ENCODE results near the gene CDAN1.
A peak's percentile ranks its signal among the peaks of the same experiment; 100 is the strongest.
"Not testable (repeated sequence)": the region's sequence is repeated elsewhere in the genome, so short reads cannot be mapped to it uniquely, and the experiment has no call there.

CDAN1 gene, protein sequence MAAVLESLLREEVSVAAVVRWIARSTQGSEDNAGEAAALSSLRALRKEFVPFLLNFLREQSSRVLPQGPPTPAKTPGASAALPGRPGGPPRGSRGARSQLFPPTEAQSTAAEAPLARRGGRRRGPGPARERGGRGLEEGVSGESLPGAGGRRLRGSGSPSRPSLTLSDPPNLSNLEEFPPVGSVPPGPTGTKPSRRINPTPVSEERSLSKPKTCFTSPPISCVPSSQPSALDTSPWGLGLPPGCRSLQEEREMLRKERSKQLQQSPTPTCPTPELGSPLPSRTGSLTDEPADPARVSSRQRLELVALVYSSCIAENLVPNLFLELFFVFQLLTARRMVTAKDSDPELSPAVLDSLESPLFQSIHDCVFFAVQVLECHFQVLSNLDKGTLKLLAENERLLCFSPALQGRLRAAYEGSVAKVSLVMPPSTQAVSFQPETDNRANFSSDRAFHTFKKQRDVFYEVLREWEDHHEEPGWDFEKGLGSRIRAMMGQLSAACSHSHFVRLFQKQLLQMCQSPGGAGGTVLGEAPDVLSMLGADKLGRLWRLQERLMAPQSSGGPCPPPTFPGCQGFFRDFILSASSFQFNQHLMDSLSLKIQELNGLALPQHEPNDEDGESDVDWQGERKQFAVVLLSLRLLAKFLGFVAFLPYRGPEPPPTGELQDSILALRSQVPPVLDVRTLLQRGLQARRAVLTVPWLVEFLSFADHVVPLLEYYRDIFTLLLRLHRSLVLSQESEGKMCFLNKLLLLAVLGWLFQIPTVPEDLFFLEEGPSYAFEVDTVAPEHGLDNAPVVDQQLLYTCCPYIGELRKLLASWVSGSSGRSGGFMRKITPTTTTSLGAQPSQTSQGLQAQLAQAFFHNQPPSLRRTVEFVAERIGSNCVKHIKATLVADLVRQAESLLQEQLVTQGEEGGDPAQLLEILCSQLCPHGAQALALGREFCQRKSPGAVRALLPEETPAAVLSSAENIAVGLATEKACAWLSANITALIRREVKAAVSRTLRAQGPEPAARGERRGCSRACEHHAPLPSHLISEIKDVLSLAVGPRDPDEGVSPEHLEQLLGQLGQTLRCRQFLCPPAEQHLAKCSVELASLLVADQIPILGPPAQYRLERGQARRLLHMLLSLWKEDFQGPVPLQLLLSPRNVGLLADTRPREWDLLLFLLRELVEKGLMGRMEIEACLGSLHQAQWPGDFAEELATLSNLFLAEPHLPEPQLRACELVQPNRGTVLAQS

DNA sequence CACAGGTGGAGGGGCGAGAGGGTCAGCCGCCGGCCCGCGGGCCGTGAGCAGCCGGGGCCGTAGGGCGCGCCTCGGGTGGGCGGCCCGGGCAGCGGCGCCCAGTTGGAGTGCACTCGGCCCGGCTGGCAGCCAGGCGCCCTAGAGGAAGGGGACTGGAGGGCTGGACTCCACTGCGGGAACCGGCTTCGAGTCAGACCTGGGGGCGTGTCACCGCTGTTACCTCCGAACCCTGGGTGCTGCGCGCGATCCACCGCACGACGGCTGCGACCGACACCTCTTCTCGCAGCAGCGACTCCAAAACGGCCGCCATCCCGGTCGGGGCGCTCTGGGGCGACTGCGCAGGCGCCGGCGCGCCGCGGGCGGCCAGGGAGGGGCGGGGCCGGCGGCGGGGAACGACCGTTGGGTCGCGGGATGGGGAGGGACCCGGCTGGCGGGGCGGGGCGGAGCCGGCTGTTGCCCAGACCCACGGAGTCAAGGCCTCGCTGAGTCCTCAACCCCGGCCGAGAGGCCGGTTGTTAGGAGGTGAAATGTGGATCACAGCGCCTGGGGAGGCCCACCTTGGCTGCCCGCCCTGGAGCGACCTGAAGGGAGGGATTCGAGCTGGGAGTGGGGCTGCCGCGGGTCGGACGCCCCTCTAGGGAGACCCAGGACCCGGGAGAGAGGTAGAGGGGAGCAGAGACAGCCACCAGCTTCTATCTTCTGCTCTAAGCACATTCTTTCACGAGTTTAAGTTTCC is at the start of gene CDAN1:
CDAN1 (minus strand) TSS at position 336 of the 736 bp plus-strand sequence; CDS start at position 310, 26 bp downstream.
- DNase-seq (ENCODE audit: low read depth, low spot score) = peak; percentile 59

DNA sequence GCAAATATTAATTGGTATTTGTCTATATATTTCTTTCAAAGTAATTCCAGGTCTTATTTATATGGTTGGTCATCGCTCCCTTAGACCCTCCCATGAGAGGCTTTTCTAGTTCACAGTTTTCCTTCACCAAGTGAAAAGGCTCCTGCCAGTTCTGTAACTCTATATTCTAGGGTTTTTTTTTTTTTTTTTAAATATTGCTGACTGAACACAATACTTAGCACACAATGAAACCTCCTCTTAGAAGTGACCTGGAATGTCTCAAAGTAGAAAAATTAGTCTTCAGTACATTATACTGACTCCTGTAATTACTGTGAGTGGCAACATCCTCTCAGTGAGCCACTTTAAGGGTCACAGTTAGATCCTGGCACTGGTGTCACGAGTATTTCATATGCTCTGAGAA is 48.6 kb upstream of the CDAN1 start:
- no peak for DNase-seq (ENCODE audit: low read depth, low spot score)

DNA sequence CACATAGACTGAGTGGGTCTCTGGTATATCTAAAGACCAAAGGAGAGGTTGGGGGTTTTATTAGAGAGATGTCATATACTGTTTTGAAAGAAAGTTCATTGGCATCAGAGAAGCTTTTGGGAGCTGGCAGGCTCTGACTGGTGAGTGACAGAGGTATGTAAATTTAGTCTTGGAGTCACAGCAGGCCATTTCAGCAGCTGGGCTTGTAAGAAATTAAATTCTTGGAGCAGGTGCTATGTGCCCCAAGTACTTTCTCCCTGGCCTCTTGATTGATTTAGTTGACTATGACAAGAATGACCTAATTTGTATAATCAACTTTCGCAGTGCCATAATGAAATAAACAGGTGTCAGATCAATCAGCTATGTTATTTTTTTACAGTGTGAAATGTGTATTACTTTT is 47.8 kb upstream of the CDAN1 start:
- DNase-seq (ENCODE audit: low read depth, low spot score) = no peak

DNA sequence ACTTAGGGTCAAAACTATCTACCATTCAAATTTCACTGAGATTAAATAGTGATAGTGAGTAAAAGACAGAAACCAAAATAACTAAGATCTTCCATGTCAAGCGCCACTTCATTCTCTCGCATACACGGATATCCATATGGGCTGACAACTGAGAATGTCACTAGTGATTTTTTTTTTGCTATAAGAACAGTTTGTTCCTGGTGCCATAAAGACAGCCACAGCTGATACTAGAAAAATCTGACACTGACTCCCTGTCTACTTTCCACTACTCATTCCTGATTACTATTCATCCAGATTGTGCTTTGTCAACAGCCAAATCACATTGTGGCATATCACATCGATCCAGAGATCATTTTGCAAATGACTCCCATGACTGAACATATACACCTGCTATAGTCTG is 45.8 kb upstream of the CDAN1 start:
- DNase-seq (ENCODE audit: low read depth, low spot score) = no peak

DNA sequence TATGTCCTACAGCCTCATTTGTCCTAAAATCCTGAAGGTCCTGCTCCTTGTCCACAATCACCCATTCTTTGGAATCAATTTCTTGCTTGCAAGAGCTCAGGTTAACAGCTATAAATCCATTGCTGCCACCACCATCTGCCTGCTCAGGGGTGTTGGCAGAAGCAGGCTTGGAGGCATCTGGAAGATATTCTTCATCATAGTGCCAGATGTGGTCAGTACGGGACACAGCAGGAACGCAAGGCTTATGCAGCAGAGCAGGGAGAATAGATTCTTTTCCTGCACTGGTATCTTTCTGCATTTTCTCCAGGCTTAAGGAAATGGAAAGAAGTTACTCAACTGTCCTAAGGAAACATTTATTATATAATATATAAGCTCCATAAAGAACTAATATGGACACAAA is 38.5 kb upstream of the CDAN1 start:
- no peak for DNase-seq (ENCODE audit: low read depth, low spot score)

DNA sequence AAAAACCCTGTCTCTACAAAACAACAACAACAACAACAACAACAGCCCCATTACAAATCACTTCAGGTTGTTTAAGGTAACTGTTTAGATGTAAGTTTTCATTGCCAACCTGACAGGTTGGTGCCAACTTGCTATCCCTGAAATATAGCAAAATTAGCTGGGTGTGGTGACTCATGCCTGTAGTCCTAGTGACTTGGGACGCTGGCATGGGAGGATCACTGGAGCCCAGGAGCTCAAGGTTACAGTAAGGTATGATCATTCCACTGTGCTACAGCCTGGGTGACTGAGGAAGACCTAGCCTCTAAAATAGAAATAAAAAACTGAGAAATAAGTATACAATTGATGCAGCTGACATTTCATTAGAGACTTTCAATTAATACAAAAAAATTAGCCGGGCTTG is 36.0 kb upstream of the CDAN1 start:
- DNase-seq (ENCODE audit: low read depth, low spot score) = no peak

DNA sequence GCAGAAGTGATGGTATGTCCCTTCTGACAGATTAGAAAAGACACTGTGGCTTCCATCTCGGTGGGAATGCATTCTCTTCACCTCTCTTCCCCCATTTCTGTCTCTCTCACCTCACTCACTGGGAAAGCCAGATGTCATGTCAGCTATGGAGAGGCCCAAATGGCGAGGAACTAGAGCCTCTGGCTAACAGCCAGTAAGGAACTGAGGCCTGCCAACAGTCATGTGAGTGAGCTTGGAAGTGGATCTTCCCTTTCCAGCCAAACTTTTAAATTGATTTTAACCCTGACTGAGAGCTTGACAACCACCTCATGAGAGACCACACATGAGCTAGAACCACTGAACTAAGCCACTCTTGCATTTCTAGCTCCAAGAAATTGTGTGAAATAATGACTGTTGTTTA is 35.2 kb upstream of the CDAN1 start:
- DNase-seq (ENCODE audit: low read depth, low spot score) = no peak

DNA sequence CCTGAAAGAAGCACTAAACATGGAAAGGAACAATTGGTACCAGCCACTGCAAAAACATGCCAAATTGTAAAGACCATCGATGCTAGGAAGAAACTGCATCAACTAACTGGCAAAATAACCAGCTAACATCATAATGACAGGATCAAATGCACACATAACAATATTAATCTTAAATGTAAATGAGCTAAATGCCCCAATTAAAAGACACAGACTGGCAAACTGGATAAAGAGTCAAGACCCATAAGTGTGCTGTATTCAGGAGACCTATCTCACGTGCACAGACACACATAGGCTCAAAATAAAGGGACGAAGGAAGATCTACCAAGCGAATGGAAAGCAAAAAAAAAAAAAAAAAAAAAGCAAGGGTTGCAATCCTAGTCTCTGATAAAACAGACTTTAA is 29.2 kb upstream of the CDAN1 start:
- not testable (repeated sequence) for DNase-seq (ENCODE audit: low read depth, low spot score)

DNA sequence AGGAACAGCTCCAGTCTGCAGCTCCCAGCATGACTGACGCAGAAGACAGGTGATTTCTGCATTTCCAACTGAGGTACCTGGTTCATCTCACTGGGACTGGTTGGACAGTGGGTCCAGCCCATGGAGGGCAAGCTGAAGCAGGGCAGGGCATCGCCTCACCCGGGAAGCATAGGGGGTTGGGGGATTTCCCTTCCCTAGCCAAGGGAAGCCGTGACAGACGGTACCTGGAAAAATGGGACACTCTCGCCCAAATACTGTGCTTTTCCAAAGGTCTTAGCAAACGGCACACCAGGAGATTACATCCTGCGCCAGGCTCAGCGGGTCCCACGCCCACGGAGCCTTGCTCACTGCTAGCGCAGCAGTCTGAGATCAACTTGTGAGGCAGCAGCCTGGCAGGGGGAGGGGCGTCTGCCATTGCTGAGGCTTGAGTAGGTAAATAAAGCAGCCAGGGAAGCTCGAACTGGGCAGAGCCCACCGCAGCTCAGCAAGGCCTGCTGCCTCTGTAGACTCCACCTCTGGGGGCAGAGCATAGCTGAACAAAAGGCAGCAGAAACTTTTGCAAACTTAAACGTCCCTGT is 27.3 kb upstream of the CDAN1 start:
- DNase-seq (ENCODE audit: low read depth, low spot score) = not testable (repeated sequence)

DNA sequence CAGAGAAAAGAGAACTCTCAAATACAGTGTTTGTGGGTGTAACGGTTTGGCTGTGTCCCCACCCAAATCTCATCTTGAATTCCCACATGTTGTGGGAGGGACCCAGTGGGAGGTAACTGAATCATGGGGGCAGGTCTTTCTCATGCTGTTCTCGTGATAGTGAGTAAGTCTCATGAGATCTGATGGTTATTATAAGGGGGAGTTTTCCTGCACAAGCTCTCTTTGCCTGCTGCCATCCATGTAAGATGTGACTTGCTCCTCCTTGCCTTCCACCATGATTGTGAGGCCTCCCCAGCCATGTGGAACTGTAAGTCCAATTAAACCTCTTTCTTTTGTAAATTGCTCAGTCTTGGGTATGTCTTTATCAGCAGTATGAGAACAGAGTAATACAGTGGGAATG is 24.9 kb upstream of the CDAN1 start:
- DNase-seq (ENCODE audit: low read depth, low spot score) = not testable (repeated sequence)

DNA sequence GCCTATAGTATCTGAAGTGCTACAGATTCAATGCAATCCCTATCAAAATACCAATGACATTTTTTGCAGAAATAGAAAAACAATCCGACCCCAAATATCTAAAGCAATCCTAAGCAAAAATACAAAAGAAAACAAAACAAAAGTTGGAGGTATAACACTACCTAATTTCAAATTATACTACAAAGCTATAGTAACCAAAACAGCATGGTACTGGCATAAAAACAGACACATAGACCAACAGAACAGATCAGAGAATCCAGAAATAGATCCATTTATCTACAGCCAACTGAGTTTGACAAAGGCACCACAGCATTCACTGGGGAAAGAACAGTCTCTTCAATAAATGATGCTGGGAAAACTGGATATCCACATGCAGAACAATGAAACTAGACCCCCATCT is 23.8 kb upstream of the CDAN1 start:
- DNase-seq (ENCODE audit: low read depth, low spot score) = no peak

DNA sequence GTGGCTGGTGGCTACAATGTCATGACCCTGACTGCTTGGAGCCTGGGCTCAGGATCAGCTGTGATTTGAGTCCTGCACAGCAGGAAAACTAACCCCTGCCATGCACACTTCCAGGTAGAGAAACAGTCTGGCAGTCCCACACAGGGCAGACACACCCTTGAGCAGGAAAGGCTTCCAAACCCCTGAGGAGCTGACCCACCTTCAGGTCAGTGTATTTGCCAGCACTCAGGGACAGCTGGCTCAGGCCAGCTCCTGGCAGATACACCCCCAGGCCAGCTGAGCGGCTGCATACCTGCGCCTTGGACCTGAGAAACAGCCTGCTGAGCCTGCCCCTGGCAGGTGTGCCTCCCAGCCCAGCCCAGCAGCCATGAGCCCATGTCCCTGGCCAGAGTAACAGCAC is 22.2 kb upstream of the CDAN1 start:
- DNase-seq (ENCODE audit: low read depth, low spot score) = no peak

DNA sequence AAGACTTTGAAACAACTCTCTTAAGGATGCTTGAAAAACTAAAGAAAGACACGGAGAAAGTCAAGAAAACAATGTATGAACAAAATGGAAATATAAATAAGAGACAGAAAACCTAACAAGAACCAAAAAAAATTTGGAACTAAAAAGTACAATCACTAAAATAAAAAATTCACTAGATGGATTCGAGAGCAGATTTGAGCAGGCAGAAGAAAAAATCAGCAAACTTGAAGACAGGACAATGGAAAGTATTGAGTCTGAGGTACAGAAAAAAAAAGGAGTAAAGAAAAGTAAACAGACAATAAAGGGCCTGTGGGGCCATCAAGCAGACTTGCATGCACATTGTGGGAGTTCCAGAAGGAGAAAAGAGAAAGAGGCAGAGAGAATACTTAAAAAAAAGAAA is 13.4 kb upstream of the CDAN1 start:
- DNase-seq (ENCODE audit: low read depth, low spot score) = no peak

DNA sequence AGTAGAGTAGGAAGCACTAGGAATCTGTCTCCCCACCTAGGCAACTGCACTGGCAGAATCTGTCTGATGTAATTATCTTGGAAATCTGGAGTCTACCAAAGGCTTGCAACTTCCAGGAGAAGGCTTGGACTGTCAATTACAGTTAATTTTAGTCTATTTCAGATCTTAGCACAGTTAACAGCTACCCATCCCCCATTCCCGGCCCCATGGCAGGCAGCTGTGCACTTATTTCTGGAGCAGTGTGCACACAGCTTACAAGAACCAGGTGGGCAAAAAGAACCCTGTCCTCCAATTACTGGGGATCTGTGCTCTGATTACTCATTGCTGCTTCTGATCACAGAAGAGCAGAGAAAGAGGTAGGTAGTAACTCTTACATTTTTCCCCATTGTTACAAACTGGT is 12.3 kb upstream of the CDAN1 start:
- DNase-seq (ENCODE audit: low read depth, low spot score) = no peak

DNA sequence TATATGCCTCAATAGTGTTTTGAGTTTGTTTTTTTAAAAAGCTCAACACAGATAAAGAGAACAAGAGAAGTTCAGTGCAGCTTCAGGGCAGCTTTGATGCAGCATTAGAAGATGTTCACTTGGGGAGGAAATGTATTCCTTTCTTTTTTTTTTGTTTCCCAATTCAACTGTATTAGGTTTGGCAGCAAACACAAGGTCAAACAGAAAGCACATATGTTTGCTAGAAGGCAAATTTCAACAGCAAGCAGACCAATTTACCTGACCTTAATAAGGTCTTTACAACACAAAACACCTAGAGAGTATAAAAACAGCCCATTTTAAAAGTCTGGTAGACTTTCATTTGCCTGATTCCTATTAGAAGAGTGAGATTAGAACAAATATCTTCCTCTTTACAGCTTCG is 7.3 kb upstream of the CDAN1 start:
- DNase-seq (ENCODE audit: low read depth, low spot score) = no peak

DNA sequence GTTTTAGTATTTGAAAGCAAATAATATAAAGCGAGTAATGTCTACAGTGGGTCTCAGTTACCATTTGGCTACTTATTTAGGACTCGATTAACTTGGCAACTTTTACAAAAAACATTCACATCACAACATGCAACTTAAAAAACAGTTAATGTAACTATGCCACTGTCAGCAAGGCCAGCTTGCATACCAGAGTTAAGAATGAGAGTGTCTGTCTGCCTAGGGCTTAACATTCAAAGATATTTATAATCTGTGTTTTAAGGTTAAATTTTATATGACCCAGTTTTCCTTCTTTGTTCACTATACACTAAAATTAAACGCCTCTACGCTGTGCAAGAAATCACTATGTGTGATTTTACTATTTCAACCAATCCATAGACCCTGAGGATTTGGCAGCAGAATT is 5.2 kb upstream of the CDAN1 start:
- DNase-seq (ENCODE audit: low read depth, low spot score) = no peak

DNA sequence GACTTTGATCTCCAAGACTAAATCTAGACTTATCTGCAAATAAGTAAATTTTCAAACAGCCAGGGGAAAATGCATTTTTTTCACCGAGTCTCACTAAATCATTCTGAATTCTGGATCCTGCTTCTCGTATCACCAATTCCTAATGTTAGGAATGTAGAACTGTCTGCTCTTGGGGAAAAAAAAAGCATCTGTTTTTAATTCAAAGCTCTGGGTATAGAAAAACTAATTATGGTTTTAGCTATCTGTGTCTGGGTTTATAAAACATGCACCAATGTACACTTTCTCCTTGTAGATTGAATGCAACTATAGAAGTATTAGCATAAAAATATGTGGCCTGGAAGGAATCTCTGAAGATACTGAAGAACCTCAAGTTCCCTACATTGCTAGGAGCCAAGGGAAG is 4.8 kb upstream of the CDAN1 start:
- no peak for DNase-seq (ENCODE audit: low read depth, low spot score)

DNA sequence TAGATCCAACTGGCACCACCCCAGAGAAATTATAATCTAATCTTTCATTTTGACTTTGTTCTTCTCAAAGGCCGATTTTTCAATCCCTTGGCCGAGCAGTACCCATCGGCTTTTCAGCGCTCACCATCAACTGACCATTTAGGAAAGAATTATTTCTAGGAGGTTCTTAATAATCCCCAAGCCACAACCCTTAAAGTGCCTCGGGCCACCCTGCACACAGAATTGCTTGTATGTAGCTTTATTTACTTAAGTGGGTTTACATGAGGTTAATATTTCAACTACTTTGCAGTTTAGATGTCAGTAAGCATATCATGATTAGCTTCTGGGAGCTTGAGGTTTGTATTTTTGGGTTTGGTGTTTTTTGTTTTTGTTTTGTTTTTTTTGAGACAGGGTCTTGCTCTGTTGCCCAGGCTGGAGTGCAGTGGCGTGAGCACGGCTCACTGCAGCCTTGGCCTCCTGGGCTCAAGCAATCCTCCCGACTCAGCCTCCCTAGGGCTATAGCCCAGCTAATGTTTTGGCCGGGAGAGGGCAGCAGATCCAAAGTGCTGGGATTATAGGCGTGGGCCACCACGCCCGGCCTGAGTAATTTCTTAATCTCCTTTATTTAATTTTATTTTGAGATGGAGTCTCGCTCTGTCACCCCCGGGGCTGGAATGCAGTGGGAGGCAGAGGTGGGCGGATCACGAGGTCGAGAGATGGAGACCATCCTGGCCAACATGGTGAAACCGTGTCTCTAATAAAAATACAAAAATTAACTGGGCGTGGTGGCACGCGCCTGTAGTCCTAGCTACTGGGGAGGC is 801 bp upstream of the CDAN1 start:
- DNase-seq (ENCODE audit: low read depth, low spot score) = no peak

DNA sequence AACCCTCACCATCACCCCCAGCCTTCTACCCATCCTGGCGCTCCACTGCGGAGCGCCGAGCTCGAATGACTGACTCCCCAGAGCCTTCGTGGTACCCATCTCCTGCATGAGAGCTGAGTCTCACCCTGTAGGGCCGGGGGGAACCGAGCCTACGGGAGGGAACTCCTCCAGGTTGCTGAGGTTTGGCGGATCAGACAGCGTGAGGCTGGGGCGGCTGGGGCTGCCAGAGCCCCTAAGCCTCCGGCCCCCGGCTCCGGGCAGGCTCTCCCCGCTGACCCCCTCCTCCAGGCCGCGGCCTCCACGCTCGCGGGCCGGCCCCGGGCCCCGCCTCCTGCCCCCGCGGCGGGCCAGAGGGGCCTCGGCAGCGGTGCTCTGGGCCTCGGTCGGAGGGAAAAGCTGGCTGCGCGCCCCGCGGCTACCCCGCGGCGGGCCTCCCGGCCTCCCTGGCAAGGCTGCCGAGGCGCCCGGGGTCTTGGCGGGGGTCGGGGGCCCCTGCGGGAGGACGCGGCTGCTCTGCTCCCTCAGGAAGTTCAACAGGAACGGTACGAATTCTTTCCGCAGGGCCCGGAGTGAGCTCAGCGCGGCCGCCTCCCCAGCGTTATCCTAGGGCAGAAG is 643 bp downstream of the CDAN1 start:
- DNase-seq (ENCODE audit: low read depth, low spot score) = no peak
